Activated CD4-positive, CD25-positive, alpha-beta regulatory T cell (primary cell): ENCODE measurements around the gene PI4K2A.
A peak's percentile ranks its signal among the peaks of the same experiment; 100 is the strongest.

Source experiments
- DNase-seq, 4 experiments: peaks; one replicate each; lab custom pipeline; 2025; lab: John Stamatoyannopoulos, UW

Gene PI4K2A

GRCh38 chr10:97705006-97705670 is 64.7 kb downstream of the PI4K2A start:
- DNase-seq, result no peak

GRCh38 chr10:97707134-97707861 is 66.8 kb downstream of the PI4K2A start:
- no peak for DNase-seq

GRCh38 chr10:97708167-97708566 is 67.7 kb downstream of the PI4K2A start:
- DNase-seq, result no peak

- no peak for DNase-seq
Measured at GRCh38 chr10:97708976-97709946, 68.8 kb downstream of the PI4K2A start.

GRCh38 chr10:97711640-97712572 is 71.4 kb downstream of the PI4K2A start:
- no peak for DNase-seq

GRCh38 chr10:97713339-97713825 is 72.9 kb downstream of the PI4K2A start, which contains the start of gene MARVELD1:
MARVELD1 (plus strand) TSS chr10:97713730; CDS start chr10:97713877, 147 bp downstream.
- DNase-seq, result no peak

- peak in 1 of 4 experiments; percentile 11 for DNase-seq
Measured at GRCh38 chr10:97713826-97714400, 73.4 kb downstream of the PI4K2A start.

GRCh38 chr10:97714401-97715258 is 74.2 kb downstream of the PI4K2A start:
- DNase-seq, result no peak

GRCh38 chr10:97715259-97715874 is 74.9 kb downstream of the PI4K2A start:
- DNase-seq, result no peak

GRCh38 chr10:97717627-97718026 is 77.2 kb downstream of the PI4K2A start:
- no peak for DNase-seq

- no peak for DNase-seq
Measured at GRCh38 chr10:97718178-97718577, 77.7 kb downstream of the PI4K2A start.

GRCh38 chr10:97718659-97719142 is 78.2 kb downstream of the PI4K2A start:
- DNase-seq, result no peak

GRCh38 chr10:97719602-97720001 is 79.1 kb downstream of the PI4K2A start:
- DNase-seq, result no peak

- DNase-seq, result no peak
Measured at GRCh38 chr10:97721871-97722780, 81.7 kb downstream of the PI4K2A start.

- no peak for DNase-seq
Measured at GRCh38 chr10:97723001-97723400, 82.5 kb downstream of the PI4K2A start.

- DNase-seq, result no peak
Measured at GRCh38 chr10:97724341-97724941, 84.0 kb downstream of the PI4K2A start.
